ENCODE results near the gene RPS23.
A peak's percentile ranks its signal among the peaks of the same experiment; 100 is the strongest.

Gene RPS23

GRCh38 chr5:82290908-82291307 is 12.8 kb upstream of the RPS23 start:
- DNase-seq (ENCODE audit: low read depth, low spot score) = no peak
- WGBS (ENCODE audit: insufficient coverage, insufficient read length) = no CpG with 5 or more reads among the region's 6 CpGs
- Histone ChIP-seq H3K4me1 (ENCODE audit: control insufficient read depth, insufficient read depth, low read length) (peaks cover 2% of the 10 kb centered on the region; the same call in 1 of the 2 replicates), H3K9me3 (ENCODE audit: control insufficient read depth, insufficient read depth, low read length) (no peaks in the 10 kb centered on the region), H3K27me3 (ENCODE audit: control insufficient read depth, insufficient read depth, low read length) (no peaks in the 10 kb centered on the region), H3K27ac (ENCODE audit: low read length) (no peak overlapping the region), H3K4me3 (ENCODE audit: low read length) (no peak overlapping the region), H3K36me3 (ENCODE audit: control insufficient read depth, insufficient read depth, low read length) (no peaks in the 10 kb centered on the region)

GRCh38 chr5:82290005-82290404 is 11.9 kb upstream of the RPS23 start:
- WGBS (ENCODE audit: insufficient coverage, insufficient read length) = no CpG with 5 or more reads among the region's 2 CpGs
- Histone ChIP-seq H3K9me3 (ENCODE audit: control insufficient read depth, insufficient read depth, low read length) (no peaks in the 10 kb centered on the region), H3K36me3 (ENCODE audit: control insufficient read depth, insufficient read depth, low read length) (no peaks in the 10 kb centered on the region), H3K27ac (ENCODE audit: low read length) (no peak overlapping the region), H3K4me3 (ENCODE audit: low read length) (no peak overlapping the region), H3K4me1 (ENCODE audit: control insufficient read depth, insufficient read depth, low read length) (peaks cover 2% of the 10 kb centered on the region; the same call in 1 of the 2 replicates), H3K27me3 (ENCODE audit: control insufficient read depth, insufficient read depth, low read length) (no peaks in the 10 kb centered on the region)
- DNase-seq (ENCODE audit: low read depth, low spot score) = no peak

- no CpG with 5 or more reads among the region's 3 CpGs for WGBS (ENCODE audit: insufficient coverage, insufficient read length)
- Histone ChIP-seq H3K4me1 (ENCODE audit: control insufficient read depth, insufficient read depth, low read length) (no peaks in the 10 kb centered on the region), H3K9me3 (ENCODE audit: control insufficient read depth, insufficient read depth, low read length) (no peaks in the 10 kb centered on the region)
Measured at GRCh38 chr5:82287625-82288024, 9.5 kb upstream of the RPS23 start.

GRCh38 chr5:82285206-82285605 is 7.1 kb upstream of the RPS23 start:
- WGBS (ENCODE audit: insufficient coverage, insufficient read length) = no CpG with 5 or more reads among the region's 6 CpGs
- Histone ChIP-seq H3K9me3 (ENCODE audit: control insufficient read depth, insufficient read depth, low read length) (no peaks in the 10 kb centered on the region), H3K4me1 (ENCODE audit: control insufficient read depth, insufficient read depth, low read length) (no peaks in the 10 kb centered on the region), H3K36me3 (ENCODE audit: control insufficient read depth, insufficient read depth, low read length) (no peaks in the 10 kb centered on the region), H3K27ac (ENCODE audit: low read length) (no peak overlapping the region), H3K4me3 (ENCODE audit: low read length) (no peak overlapping the region), H3K27me3 (ENCODE audit: control insufficient read depth, insufficient read depth, low read length) (no peaks in the 10 kb centered on the region)
- no peak for DNase-seq (ENCODE audit: low read depth, low spot score)

More at GRCh38 chr5:82287625-82288024, 9.5 kb upstream of the RPS23 start:
- Histone ChIP-seq H3K4me3 (ENCODE audit: low read length) (no peak overlapping the region), H3K36me3 (ENCODE audit: control insufficient read depth, insufficient read depth, low read length) (no peaks in the 10 kb centered on the region), H3K27ac (ENCODE audit: low read length) (no peak overlapping the region), H3K27me3 (ENCODE audit: control insufficient read depth, insufficient read depth, low read length) (no peaks in the 10 kb centered on the region)
- no peak for DNase-seq (ENCODE audit: low read depth, low spot score)

GRCh38 chr5:82283893-82284292 is 5.7 kb upstream of the RPS23 start:
- no peak overlapping the region for H3K27ac ChIP-seq (ENCODE audit: low read length)
- no peak for DNase-seq (ENCODE audit: low read depth, low spot score)

GRCh38 chr5:82278711-82279370 is 687 bp upstream of the RPS23 start:
- no CpG with 5 or more reads among the region's 19 CpGs for WGBS (ENCODE audit: insufficient coverage, insufficient read length)
- no peak for DNase-seq (ENCODE audit: low read depth, low spot score)

More at GRCh38 chr5:82283893-82284292, 5.7 kb upstream of the RPS23 start:
- no CpG with 5 or more reads among the region's 2 CpGs for WGBS (ENCODE audit: insufficient coverage, insufficient read length)
- no peaks in the 10 kb centered on the region for H3K4me1 ChIP-seq (ENCODE audit: control insufficient read depth, insufficient read depth, low read length)
- no peaks in the 10 kb centered on the region for H3K27me3 ChIP-seq (ENCODE audit: control insufficient read depth, insufficient read depth, low read length)
- no peak overlapping the region for H3K4me3 ChIP-seq (ENCODE audit: low read length)
- H3K36me3 ChIP-seq (ENCODE audit: control insufficient read depth, insufficient read depth, low read length) = no peaks in the 10 kb centered on the region
- H3K9me3 ChIP-seq (ENCODE audit: control insufficient read depth, insufficient read depth, low read length) = no peaks in the 10 kb centered on the region

GRCh38 chr5:82277613-82277986 is 554 bp downstream of the RPS23 start:
- no peaks in the 10 kb centered on the region; the same call in 1 of the 2 replicates for H3K4me1 ChIP-seq (ENCODE audit: control insufficient read depth, insufficient read depth, low read length)
- no peak for DNase-seq (ENCODE audit: low read depth, low spot score)
- peaks cover 23% of the 10 kb centered on the region; the same call in 1 of the 2 replicates for H3K36me3 ChIP-seq (ENCODE audit: control insufficient read depth, insufficient read depth, low read length)
- H3K27me3 ChIP-seq (ENCODE audit: control insufficient read depth, insufficient read depth, low read length) = no peaks in the 10 kb centered on the region
- peak overlapping the region; percentile 86 for H3K4me3 ChIP-seq (ENCODE audit: low read length)
- WGBS (ENCODE audit: insufficient coverage, insufficient read length) = no CpG with 5 or more reads among the region's 15 CpGs
- no peaks in the 10 kb centered on the region for H3K9me3 ChIP-seq (ENCODE audit: control insufficient read depth, insufficient read depth, low read length)
- H3K27ac ChIP-seq (ENCODE audit: low read length) = no peak overlapping the region

More at GRCh38 chr5:82278711-82279370, 687 bp upstream of the RPS23 start:
- Histone ChIP-seq H3K4me3 (ENCODE audit: low read length) (peak overlapping the region; percentile 86; the same call in 1 of the 2 replicates), H3K9me3 (ENCODE audit: control insufficient read depth, insufficient read depth, low read length) (no peaks in the 10 kb centered on the region), H3K36me3 (ENCODE audit: control insufficient read depth, insufficient read depth, low read length) (peaks cover 23% of the 10 kb centered on the region; the same call in 1 of the 2 replicates), H3K27me3 (ENCODE audit: control insufficient read depth, insufficient read depth, low read length) (no peaks in the 10 kb centered on the region), H3K4me1 (ENCODE audit: control insufficient read depth, insufficient read depth, low read length) (no peaks in the 10 kb centered on the region; the same call in 1 of the 2 replicates), H3K27ac (ENCODE audit: low read length) (no peak overlapping the region)

- DNase-seq (ENCODE audit: low read depth, low spot score) = no peak
- H3K27me3 ChIP-seq (ENCODE audit: control insufficient read depth, insufficient read depth, low read length) = no peaks in the 10 kb centered on the region
- no peak overlapping the region for H3K27ac ChIP-seq (ENCODE audit: low read length)
- 100% methylated on average over 2 of the region's 11 CpGs for WGBS (ENCODE audit: insufficient coverage, insufficient read length)
- no peaks in the 10 kb centered on the region; the same call in 1 of the 2 replicates for H3K4me1 ChIP-seq (ENCODE audit: control insufficient read depth, insufficient read depth, low read length)
- H3K9me3 ChIP-seq (ENCODE audit: control insufficient read depth, insufficient read depth, low read length) = no peaks in the 10 kb centered on the region
- H3K4me3 ChIP-seq (ENCODE audit: low read length) = peak overlapping the region; percentile 86; the same call in 1 of the 2 replicates
- peaks cover 23% of the 10 kb centered on the region; the same call in 1 of the 2 replicates for H3K36me3 ChIP-seq (ENCODE audit: control insufficient read depth, insufficient read depth, low read length)
Measured at GRCh38 chr5:82276800-82277612, 1.1 kb downstream of the RPS23 start.

GRCh38 chr5:82275216-82275664 is 2.9 kb downstream of the RPS23 start:
- Histone ChIP-seq H3K27me3 (ENCODE audit: control insufficient read depth, insufficient read depth, low read length) (no peaks in the 10 kb centered on the region), H3K9me3 (ENCODE audit: control insufficient read depth, insufficient read depth, low read length) (no peaks in the 10 kb centered on the region), H3K36me3 (ENCODE audit: control insufficient read depth, insufficient read depth, low read length) (peaks cover 23% of the 10 kb centered on the region; the same call in 1 of the 2 replicates), H3K27ac (ENCODE audit: low read length) (no peak overlapping the region), H3K4me1 (ENCODE audit: control insufficient read depth, insufficient read depth, low read length) (no peaks in the 10 kb centered on the region; the same call in 1 of the 2 replicates), H3K4me3 (ENCODE audit: low read length) (no peak overlapping the region)
- no CpG with 5 or more reads among the region's 1 CpG for WGBS (ENCODE audit: insufficient coverage, insufficient read length)
- DNase-seq (ENCODE audit: low read depth, low spot score) = no peak

- peak overlapping the region; percentile 24 for H3K27ac ChIP-seq (ENCODE audit: low read length)
- H3K36me3 ChIP-seq (ENCODE audit: control insufficient read depth, insufficient read depth, low read length) = peaks cover 23% of the 10 kb centered on the region; the same call in 1 of the 2 replicates
- no peaks in the 10 kb centered on the region; the same call in 1 of the 2 replicates for H3K4me1 ChIP-seq (ENCODE audit: control insufficient read depth, insufficient read depth, low read length)
- H3K27me3 ChIP-seq (ENCODE audit: control insufficient read depth, insufficient read depth, low read length) = no peaks in the 10 kb centered on the region
- no CpG with 5 or more reads among the region's 31 CpGs for WGBS (ENCODE audit: insufficient coverage, insufficient read length)
- H3K9me3 ChIP-seq (ENCODE audit: control insufficient read depth, insufficient read depth, low read length) = no peaks in the 10 kb centered on the region
- DNase-seq (ENCODE audit: low read depth, low spot score) = no peak
- H3K4me3 ChIP-seq (ENCODE audit: low read length) = no peak overlapping the region
Measured at GRCh38 chr5:82274343-82275211, 3.6 kb downstream of the RPS23 start.
